Heart right ventricle (tissue), 16 donors: ENCODE data around the gene MPP3. TPM values are rescaled to one million over a fixed set of nuclear protein-coding genes. Genes with fewer than 3 reads are reported as not detected.

Experiments used
- ATAC-seq, 8 donors: fragments of 200-7000 bp; cut with Tn5 transposase; one replicate each; pipeline ENCODE4 v1.9.1; 2020; ENCODE audit warnings: mild to moderate bottlenecking in 8 of 8, moderate library complexity in 8 of 8, moderate number of reproducible peaks in 1 of 8
- DNase-seq, 2 donors: peaks; one replicate each; pipeline ENCODE4 v3.0.0-alpha.2; 2020
- H3K27ac ChIP-seq, 10 donors: fragments of 200-600 bp; sonication (generic) in 2 of 10; one replicate each; pipeline versions ENCODE4 v1.5.0 to v1.8.0; 2020 to 2022; ENCODE audit warnings: mild to moderate bottlenecking in 3 of 10
- H3K27me3 ChIP-seq, 7 donors: fragments of 200-600 bp; one replicate each; pipeline ENCODE4 v1.8.0; 2021 to 2022; ENCODE audit warnings: mild to moderate bottlenecking in 2 of 7
- H3K36me3 ChIP-seq, 9 donors: fragments of 200-600 bp; sonication (generic) in 1 of 9; one replicate each; pipeline versions ENCODE4 v1.5.0 to v1.8.0; 2020 to 2022; ENCODE audit warnings: mild to moderate bottlenecking in 2 of 9
- H3K4me1 ChIP-seq, 9 donors: fragments of 200-600 bp; sonication (generic) in 1 of 9; one replicate each; pipeline versions ENCODE4 v1.5.0 to v1.8.0; 2020 to 2022; ENCODE audit warnings: mild to moderate bottlenecking in 4 of 9
- H3K4me3 ChIP-seq, 10 donors: fragments of 200-600 bp; sonication (generic) in 2 of 10; one replicate each; pipeline versions ENCODE4 v1.5.0 to v1.8.0; 2020 to 2022; ENCODE audit warnings: mild to moderate bottlenecking in 7 of 10, moderate library complexity in 2 of 10
- H3K9me3 ChIP-seq, 11 donors: fragments of 200-600 bp in 10 of 11; sonication (generic) in 2 of 11; one replicate each; pipeline versions ENCODE4 v1.5.0 to v1.8.0; 2013 to 2022; ENCODE audit warnings: mild to moderate bottlenecking in 2 of 11, control low read depth in 1 of 11, moderate library complexity in 1 of 11
- WGBS, 2 donors: extraction: QIAGEN DNeasy Blood & Tissue Kit; methylation state at CpG; one replicate each; pipeline ENCODE4 v1.1.7; 2013; ENCODE audit warnings: inconsistent platforms in 1 of 2; 5-methylcytosine and 5-hydroxymethylcytosine counted together
- intact Hi-C, 10 donors: fragments of 100-400 bp; cut with DNase I; formaldehyde crosslinking; loops; one replicate each; pipeline versions ENCODE4 v1.11.1 to v1.14.2; 2022
- polyA plus RNA-seq, 2 donors: library from polyadenylated mRNA; stranded (reverse); fragments of 200-250 nt; gene quantifications; one replicate each; pipeline ENCODE4 v1.2.3, GENCODE V29; 2013
- total RNA-seq, 10 donors: library from RNA; stranded (reverse); fragmentation: NEBNext Ultra II Directional in 3 of 10; extraction: Animal tissue kit (Norgen Biotek cat#: 25700) in 3 of 10; gene quantifications; one replicate each; pipeline versions ENCODE4 v1.2.1 to v1.2.4, GENCODE V29; 2021 to 2023
- TF ChIP-seq, protein P1 (sequence below), 9 donors: fragments of 200-600 bp; sonication (generic) in 2 of 9; IDR thresholded peaks; one replicate each; pipeline versions ENCODE4 v1.5.0 to v1.8.0; 2021 to 2022; ENCODE audit warnings: antibody characterized with exemption in 9 of 9, mild to moderate bottlenecking in 5 of 9, moderate library complexity in 1 of 9
- donor health status: Arrhythmogenic right ventricular cardiomyopathy.
- donor health status: ischemic (EF 13 %, LVEDD 7.1; RV severe dilation, severe dysfunction).
- donor health status: healthy with polysubstance abuse.
- donor health status: DM: no; HTN: yes; CAD: no.
- donor health status: DM: no; HTN: no; CAD: no.
- donor health status: ischemic (EF 25% LVEDD 6.9; RV normal size, moderate dysfunction).
- donor health status: ischemic (EF 25% LVEDD 5.7; RV mildly dilated, moderate dysfunction).
- donor health status: healthy.
- donor health status: DM: yes; HTN: yes; CAD: no.
- donor health status: Ischemic cardiomyopathy.
- donor health status: ischemic (EF 35%, LVEDD 5.7; RV mildly dilated, moderate dysfunction).
- donor health status: nonischemic (EF 11% LVEDD 7.7; RV severe dilation, severe dysfunction).
- donor health status: DM: yes; HTN: yes; CAD: no.
- donor health status: PGD.
- donor health status: ischemic (EF 29% LVEDD 5.4; RV normal size, mild dysfunction).
- donor health status: nonischemic (EF 23%, LVEDD 6.1; RV moderate dilation, normal function).

MPP3 gene
- total and polyA plus RNA-seq, 12 donors, result 16.6 to 90.1 (median 33.0) TPM

DNA sequence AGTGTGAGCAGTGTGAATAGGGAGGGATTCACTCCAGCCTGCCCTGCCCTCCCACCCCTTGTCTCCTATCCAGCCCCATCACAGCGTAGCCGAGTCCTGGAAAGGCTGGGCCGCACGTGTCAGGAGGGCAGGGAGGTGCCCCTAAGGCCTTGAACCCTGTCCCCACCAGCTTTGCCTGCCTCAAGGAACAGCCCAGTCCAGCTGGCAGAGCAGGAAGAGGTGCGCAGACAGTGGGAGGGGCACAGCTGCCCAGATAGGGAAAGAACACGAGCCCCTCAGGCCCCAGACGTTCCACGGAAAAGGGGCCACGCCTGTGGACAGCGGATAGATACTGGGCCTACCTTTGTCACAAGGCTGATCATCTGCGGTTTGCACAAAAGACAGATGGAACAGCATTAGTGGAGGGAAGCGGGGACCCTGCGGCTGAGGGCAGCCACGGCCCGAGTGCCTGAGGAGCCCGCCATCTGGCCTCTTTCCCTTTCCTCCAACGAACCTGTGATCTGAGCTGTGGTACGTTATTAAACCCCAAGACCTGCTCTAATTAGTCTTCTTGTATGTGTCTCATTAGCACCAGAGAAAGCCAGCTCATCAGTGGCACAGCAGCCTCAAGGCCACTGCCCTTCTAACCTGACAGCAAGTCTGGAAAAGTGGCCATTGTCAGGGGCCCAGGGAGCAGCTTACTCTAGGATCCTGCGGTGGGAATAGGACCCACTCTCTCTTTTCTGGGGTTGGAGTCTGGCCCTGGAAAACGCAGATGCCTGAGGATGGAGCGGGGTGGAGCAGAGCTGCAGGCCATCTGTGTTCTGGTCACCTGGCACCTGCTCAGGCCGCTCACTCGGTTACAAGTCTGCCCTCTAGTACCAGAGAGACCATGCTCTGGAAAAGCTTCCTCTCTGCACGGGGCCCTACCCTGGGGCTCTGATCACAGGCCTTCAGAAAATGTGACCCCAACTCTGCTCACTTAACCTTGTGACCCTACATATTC, 16.3 kb downstream of the MPP3 start:
- H3K4me3 ChIP-seq, result no peak overlapping the region
- ATAC-seq (peak in 4 of 8 donors; percentile 2 to 15 (median 8)), DNase-seq (no peak)
- 92 to 95% methylated on average over 24 of the region's 24 CpGs for WGBS, 2 donors
- peaks cover 0 to 94% (median 32%) of the 10 kb centered on the region in 9 donors for H3K36me3 ChIP-seq
- H3K27me3 ChIP-seq, result no peaks in the 10 kb centered on the region
- H3K27ac ChIP-seq, result peak overlapping the region in 3 of 10 donors; percentile 5 to 45 (median 44)
- intact Hi-C loops, result no loop called here
- H3K9me3 ChIP-seq, result no peaks in the 10 kb centered on the region
- TF ChIP-seq, protein P1, sequence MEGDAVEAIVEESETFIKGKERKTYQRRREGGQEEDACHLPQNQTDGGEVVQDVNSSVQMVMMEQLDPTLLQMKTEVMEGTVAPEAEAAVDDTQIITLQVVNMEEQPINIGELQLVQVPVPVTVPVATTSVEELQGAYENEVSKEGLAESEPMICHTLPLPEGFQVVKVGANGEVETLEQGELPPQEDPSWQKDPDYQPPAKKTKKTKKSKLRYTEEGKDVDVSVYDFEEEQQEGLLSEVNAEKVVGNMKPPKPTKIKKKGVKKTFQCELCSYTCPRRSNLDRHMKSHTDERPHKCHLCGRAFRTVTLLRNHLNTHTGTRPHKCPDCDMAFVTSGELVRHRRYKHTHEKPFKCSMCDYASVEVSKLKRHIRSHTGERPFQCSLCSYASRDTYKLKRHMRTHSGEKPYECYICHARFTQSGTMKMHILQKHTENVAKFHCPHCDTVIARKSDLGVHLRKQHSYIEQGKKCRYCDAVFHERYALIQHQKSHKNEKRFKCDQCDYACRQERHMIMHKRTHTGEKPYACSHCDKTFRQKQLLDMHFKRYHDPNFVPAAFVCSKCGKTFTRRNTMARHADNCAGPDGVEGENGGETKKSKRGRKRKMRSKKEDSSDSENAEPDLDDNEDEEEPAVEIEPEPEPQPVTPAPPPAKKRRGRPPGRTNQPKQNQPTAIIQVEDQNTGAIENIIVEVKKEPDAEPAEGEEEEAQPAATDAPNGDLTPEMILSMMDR (IDR thresholded peaks at IDR 0.05), result no peak
- H3K4me1 ChIP-seq, result peaks cover 0 to 23% (median 4%) of the 10 kb centered on the region in 9 donors

DNA sequence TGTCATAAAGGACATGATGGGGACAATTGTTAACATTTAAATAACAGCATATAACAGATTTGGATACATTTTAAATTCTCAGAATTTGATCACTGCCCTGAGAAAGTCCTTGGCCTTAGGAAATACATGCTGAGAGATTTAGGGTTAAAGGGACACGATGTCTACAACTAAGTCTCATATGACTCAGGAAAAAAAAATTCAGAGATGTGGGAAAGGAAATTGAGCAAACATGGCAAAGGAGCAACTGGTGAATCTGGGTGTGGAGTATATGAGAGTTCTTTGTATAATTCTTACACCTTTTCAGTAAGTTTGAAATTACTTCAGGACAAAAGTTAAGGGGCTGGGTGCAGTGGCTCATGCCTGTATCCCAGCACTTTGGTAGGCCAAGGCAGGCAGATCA, 18.2 kb downstream of the MPP3 start:
- WGBS, 2 donors, result 30 to 33% methylated on average over 1 of the region's 1 CpG
- H3K27ac ChIP-seq, result peak overlapping the region in 1 of 10 donors; percentile 30
- ATAC-seq, result no peak

DNA sequence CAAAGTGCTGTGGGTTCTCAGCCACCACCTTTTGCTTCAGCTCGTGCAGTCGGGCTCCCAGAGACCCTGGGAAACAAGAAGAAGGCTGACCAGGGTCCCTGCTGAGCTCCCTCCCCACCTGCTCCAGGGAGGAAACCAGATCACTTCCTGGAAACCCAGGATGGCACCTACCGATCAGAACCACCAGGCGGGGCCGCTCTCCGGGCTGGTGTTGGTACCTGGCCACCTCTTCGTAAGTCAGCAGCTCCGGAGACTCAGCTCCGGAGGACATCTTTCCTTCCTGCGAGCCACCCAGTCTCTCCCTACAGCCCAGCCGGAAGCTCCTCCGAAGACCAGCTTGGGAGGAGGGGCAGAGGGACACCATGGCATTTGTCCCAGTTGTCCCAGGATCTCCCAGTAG, 18.9 kb downstream of the MPP3 start:
- H3K4me1 ChIP-seq, result peaks cover 0 to 16% (median 0%) of the 10 kb centered on the region in 9 donors
- no peaks in the 10 kb centered on the region for H3K27me3 ChIP-seq
- DNase-seq (no peak), ATAC-seq (peak in 1 of 8 donors; percentile 3)
- 87 to 88% methylated on average over 12 of the region's 12 CpGs for WGBS, 2 donors
- intact Hi-C loops, result no loop called here
- H3K9me3 ChIP-seq, result no peaks in the 10 kb centered on the region
- peaks cover 0 to 99% (median 36%) of the 10 kb centered on the region in 9 donors for H3K36me3 ChIP-seq
- TF ChIP-seq, protein P1 (IDR thresholded peaks at IDR 0.05), result no peak
- peak overlapping the region in 1 of 10 donors; percentile 49 for H3K27ac ChIP-seq
- H3K4me3 ChIP-seq, result no peak overlapping the region

More for the DNA sequence above, 18.2 kb downstream of the MPP3 start:
- Histone ChIP-seq H3K9me3 (no peaks in the 10 kb centered on the region), H3K4me3 (no peak overlapping the region), H3K27me3 (no peaks in the 10 kb centered on the region), H3K36me3 (peaks cover 0 to 99% (median 36%) of the 10 kb centered on the region in 9 donors), H3K4me1 (peaks cover 0 to 23% (median 0%) of the 10 kb centered on the region in 9 donors)
- intact Hi-C loops, result no loop called here
- TF ChIP-seq, protein P1 (IDR thresholded peaks at IDR 0.05), result no peak
- no peak for DNase-seq

DNA sequence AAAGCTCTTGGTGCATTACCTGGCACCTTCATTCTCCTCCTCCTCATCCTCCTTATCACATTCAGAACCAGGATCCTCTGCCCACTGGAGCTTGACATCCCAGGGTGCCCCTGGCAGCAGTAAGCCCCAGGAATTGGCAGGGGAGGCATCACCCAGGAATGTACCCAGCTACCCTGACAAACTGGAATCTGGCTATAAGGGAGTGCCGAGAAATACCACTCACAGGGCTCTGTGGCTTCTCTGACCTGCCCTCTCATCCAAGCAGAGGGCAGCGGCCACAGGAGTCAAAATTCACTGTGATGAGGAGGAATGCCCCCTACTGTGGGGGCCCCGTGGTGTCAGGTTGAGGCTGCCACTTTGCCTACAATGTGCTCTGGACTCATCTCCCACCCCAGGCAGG, 19.6 kb downstream of the MPP3 start:
- H3K4me3 ChIP-seq, result no peak overlapping the region
- no peak for ATAC-seq
- WGBS, 2 donors, result 89 to 91% methylated on average over 3 of the region's 3 CpGs
- DNase-seq, result no peak
- no peaks in the 10 kb centered on the region for H3K27me3 ChIP-seq
- intact Hi-C loops, result no loop called here
- no peaks in the 10 kb centered on the region for H3K9me3 ChIP-seq
- peaks cover 0 to 15% (median 0%) of the 10 kb centered on the region in 9 donors for H3K4me1 ChIP-seq
- no peak overlapping the region for H3K27ac ChIP-seq
- TF ChIP-seq, protein P1 (IDR thresholded peaks at IDR 0.05), result no peak
- H3K36me3 ChIP-seq, result peaks cover 0 to 99% (median 42%) of the 10 kb centered on the region in 9 donors
